BLaER1 (cell line): Measurements from ENCODE around the gene SLC39A1.
A peak's percentile ranks its signal among the peaks of the same experiment; 100 is the strongest.
"Not testable (repeated sequence)": the region's sequence is repeated elsewhere in the genome, so short reads cannot be mapped to it uniquely, and the experiment has no call there.

Source experiments
- H3K27ac ChIP-seq: shearing (Covaris generic); formaldehyde crosslinking; 2 replicates; pipeline ENCODE4 v1.8.1; 2022
- H3K27me3 ChIP-seq: shearing (Covaris generic); formaldehyde crosslinking; 2 replicates; pipeline ENCODE4 v1.8.1; 2022
- H3K36me3 ChIP-seq: shearing (Covaris generic); formaldehyde crosslinking; 2 replicates; pipeline ENCODE4 v1.8.1; 2022
- H3K4me1 ChIP-seq: shearing (Covaris generic); formaldehyde crosslinking; 2 replicates; pipeline ENCODE4 v1.8.1; 2022
- H3K4me2 ChIP-seq: shearing (Covaris generic); formaldehyde crosslinking; 2 replicates; pipeline ENCODE4 v1.8.1; 2022
- H3K4me3 ChIP-seq: shearing (Covaris generic); formaldehyde crosslinking; 2 replicates; pipeline ENCODE4 v1.8.1; 2022
- H3K9ac ChIP-seq: shearing (Covaris generic); formaldehyde crosslinking; 2 replicates; pipeline ENCODE4 v1.8.1; 2022
- H3K9me3 ChIP-seq: shearing (Covaris generic); formaldehyde crosslinking; 2 replicates; pipeline ENCODE4 v1.8.1; 2022
- H4K20me1 ChIP-seq: shearing (Covaris generic); formaldehyde crosslinking; 2 replicates; pipeline ENCODE4 v1.8.1; 2022
- Cebpa-rat ChIP-seq: shearing (Covaris generic); IDR thresholded peaks from 2 replicates; pipeline ENCODE4 v1.8.1; 2022

The SLC39A1 gene

GRCh38 chr1:153922076-153922971, 41.0 kb downstream of the SLC39A1 start:
- H3K9ac ChIP-seq: peak overlapping the region; percentile 91
- peak overlapping the region; percentile 96 for H3K4me2 ChIP-seq
- H3K4me3 ChIP-seq: peak overlapping the region; percentile 78
- no peaks in the 10 kb centered on the region for H3K27me3 ChIP-seq
- no peaks in the 10 kb centered on the region for H3K9me3 ChIP-seq
- peaks cover 13% of the 10 kb centered on the region for H3K36me3 ChIP-seq
- peak overlapping the region; percentile 87 for H3K27ac ChIP-seq
- peaks cover 53% of the 10 kb centered on the region for H3K4me1 ChIP-seq
- TF ChIP-seq Cebpa-rat: no peak
- H4K20me1 ChIP-seq: peaks cover 48% of the 10 kb centered on the region

DNA sequence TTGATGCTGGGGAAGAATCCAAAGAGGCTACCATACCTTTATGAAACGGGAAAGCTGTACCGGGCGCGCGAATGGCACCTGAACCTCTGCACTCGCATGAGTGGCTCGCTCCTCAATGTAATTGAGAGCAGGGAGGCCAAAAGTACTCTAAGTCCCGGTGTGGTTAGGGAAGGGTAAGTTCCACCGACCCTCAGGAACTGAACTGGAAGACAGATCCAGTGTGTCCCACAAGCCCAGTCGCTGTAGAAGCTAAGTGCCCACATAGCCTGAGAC, 41.6 kb downstream of the SLC39A1 start:
- Histone ChIP-seq H4K20me1 (peaks cover 54% of the 10 kb centered on the region), H3K9ac (peak overlapping the region; percentile 91), H3K4me2 (peak overlapping the region; percentile 96), H3K27ac (peak overlapping the region; percentile 87), H3K9me3 (no peaks in the 10 kb centered on the region), H3K36me3 (peaks cover 14% of the 10 kb centered on the region), H3K4me3 (peak overlapping the region; percentile 78), H3K27me3 (no peaks in the 10 kb centered on the region), H3K4me1 (peaks cover 47% of the 10 kb centered on the region)
- TF ChIP-seq Cebpa-rat: no peak

GRCh38 chr1:153921080-153921802, 42.1 kb downstream of the SLC39A1 start:
- H3K9ac ChIP-seq: peak overlapping the region; percentile 91
- peaks cover 43% of the 10 kb centered on the region for H3K4me1 ChIP-seq
- peak overlapping the region; percentile 87 for H3K27ac ChIP-seq
- H3K4me3 ChIP-seq: peak overlapping the region; percentile 78
- no peak for TF ChIP-seq Cebpa-rat
- H3K36me3 ChIP-seq: peaks cover 17% of the 10 kb centered on the region
- no peaks in the 10 kb centered on the region for H3K27me3 ChIP-seq
- peak overlapping the region; percentile 96 for H3K4me2 ChIP-seq
- H4K20me1 ChIP-seq: peaks cover 59% of the 10 kb centered on the region
- H3K9me3 ChIP-seq: no peaks in the 10 kb centered on the region

- Histone ChIP-seq H3K9ac (peak overlapping the region; percentile 91; the same call in 1 of the 2 replicates), H3K4me3 (peak overlapping the region; percentile 78), H3K27ac (peak overlapping the region; percentile 24; the same call in 1 of the 2 replicates), H3K4me2 (peak overlapping the region; percentile 96), H3K4me1 (peaks cover 43% of the 10 kb centered on the region), H3K27me3 (no peaks in the 10 kb centered on the region), H3K9me3 (no peaks in the 10 kb centered on the region), H3K36me3 (peaks cover 28% of the 10 kb centered on the region), H4K20me1 (peaks cover 70% of the 10 kb centered on the region)
- no peak for TF ChIP-seq Cebpa-rat
Observed at GRCh38 chr1:153919876-153920852, 43.2 kb downstream of the SLC39A1 start.

DNA sequence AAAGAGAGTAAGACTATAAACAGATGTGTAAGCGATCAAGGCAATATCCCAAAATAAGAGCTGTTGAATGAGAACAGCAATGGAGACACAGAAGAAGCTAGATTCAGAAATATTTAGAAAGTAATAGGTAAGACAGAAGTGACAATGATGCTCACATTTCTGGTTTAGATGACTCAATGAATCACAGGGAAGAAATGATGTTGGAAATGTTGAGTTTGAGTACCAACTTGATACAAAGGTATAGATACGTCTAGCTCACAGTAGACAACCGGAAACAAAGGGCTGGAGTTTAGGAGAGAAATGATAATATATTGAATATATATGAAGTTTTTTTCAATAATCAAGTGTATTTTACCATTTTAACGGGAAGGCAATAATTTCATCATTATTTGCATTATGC, 47.0 kb downstream of the SLC39A1 start:
- Histone ChIP-seq H4K20me1 (peaks cover 100% of the 10 kb centered on the region), H3K9ac (no peak overlapping the region), H3K9me3 (no peaks in the 10 kb centered on the region), H3K36me3 (peaks cover 53% of the 10 kb centered on the region), H3K27ac (no peak overlapping the region), H3K4me2 (no peak overlapping the region), H3K4me1 (peaks cover 35% of the 10 kb centered on the region), H3K27me3 (no peaks in the 10 kb centered on the region), H3K4me3 (no peak overlapping the region)
- TF ChIP-seq Cebpa-rat: no peak

DNA sequence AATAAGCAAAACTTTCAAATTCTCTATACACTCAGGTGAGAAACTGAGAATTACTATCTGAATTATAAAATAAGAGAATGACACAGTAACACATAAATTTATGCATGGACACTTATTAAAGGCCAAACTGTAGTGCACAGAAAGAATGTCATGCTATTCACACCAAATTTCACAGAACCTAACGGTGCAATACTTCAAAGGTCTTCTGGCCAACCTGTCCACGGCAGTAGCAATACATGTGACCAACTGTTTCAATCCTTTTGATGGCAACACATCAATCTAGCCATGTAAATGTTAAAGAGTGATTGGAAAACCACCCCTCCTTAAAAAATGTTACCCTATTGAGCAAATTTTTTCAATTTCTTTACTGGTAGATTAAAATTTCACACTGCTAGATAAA, 51.0 kb downstream of the SLC39A1 start:
- Histone ChIP-seq H3K4me3 (no peak overlapping the region), H3K9ac (no peak overlapping the region), H3K9me3 (no peaks in the 10 kb centered on the region), H3K27ac (no peak overlapping the region), H3K4me2 (no peak overlapping the region), H3K27me3 (no peaks in the 10 kb centered on the region), H3K4me1 (peaks cover 6% of the 10 kb centered on the region; the same call in 1 of the 2 replicates), H3K36me3 (peaks cover 76% of the 10 kb centered on the region), H4K20me1 (peaks cover 100% of the 10 kb centered on the region)
- no peak for TF ChIP-seq Cebpa-rat

DNA sequence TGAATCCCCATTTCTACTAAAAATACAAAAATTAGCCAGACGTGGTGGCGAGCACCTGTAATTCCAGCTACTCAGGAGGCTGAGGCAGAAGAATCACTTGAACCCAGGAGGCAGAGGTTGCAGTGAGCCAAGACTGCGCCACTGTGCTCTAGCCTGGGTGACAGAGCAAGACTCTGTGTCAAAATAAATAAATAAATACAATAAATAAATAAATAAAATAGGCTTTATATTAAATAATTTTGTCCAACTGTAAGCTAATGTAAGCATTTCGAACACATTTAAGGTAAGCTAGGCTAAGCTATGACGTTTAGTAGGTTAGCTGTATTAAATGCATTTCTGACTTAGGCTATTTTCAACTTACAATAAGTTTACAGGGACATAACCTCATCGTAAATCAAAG, 52.8 kb downstream of the SLC39A1 start:
- H3K4me3 ChIP-seq: not testable (repeated sequence)
- peaks cover 72% of the 10 kb centered on the region for H3K36me3 ChIP-seq
- peaks cover 100% of the 10 kb centered on the region for H4K20me1 ChIP-seq

More for the DNA sequence above, 52.8 kb downstream of the SLC39A1 start:
- H3K4me2 ChIP-seq, H3K4me1 ChIP-seq, H3K27me3 ChIP-seq, H3K9ac ChIP-seq, H3K9me3 ChIP-seq, H3K27ac ChIP-seq: not testable (repeated sequence)
